B cell (primary cell): ENCODE data around the gene EMP1. TPM values are rescaled to one million over a fixed set of nuclear protein-coding genes. Genes with fewer than 3 reads are reported as not detected.

Experiments used
- ATAC-seq: fragments of 200-7000 bp; cut with Tn5 transposase; one replicate; pipeline ENCODE4 v1.10.0; 2021; ENCODE audit warnings: low read depth, mild to moderate bottlenecking, moderate number of reproducible peaks, moderate library complexity
- CTCF ChIA-PET: fragments of 350-600 bp; sonication (Branson Sonifier 250); formaldehyde crosslinking; loops from one replicate; lab custom pipeline; 2021; ENCODE audit warnings: antibody characterized with exemption, inconsistent platforms; lab: Charles Lee
- POLR2A ChIA-PET: fragments of 350-600 bp; sonication (Branson Sonifier 250); formaldehyde crosslinking; loops from one replicate; lab custom pipeline; 2021; ENCODE audit warnings: antibody characterized with exemption; lab: Charles Lee
- DNase-seq: peaks from one replicate; pipeline ENCODE4 v3.0.0; 2013
- H2AFZ ChIP-seq: 2 replicates; pipeline ENCODE4 v1.6.1; 2012; ENCODE audit warnings: mild to moderate bottlenecking, low read depth, low read length; ENCODE audit not compliant: insufficient read depth, poor library complexity, severe bottlenecking
- H3K27ac ChIP-seq, 2 donors: 1 replicate in 1 of 2; 2 replicates in 1 of 2; pipeline ENCODE4 v1.5.1; 2012 to 2013; ENCODE audit warnings: low read length in 2 of 2, mild to moderate bottlenecking in 2 of 2, moderate library complexity in 1 of 2
- H3K27me3 ChIP-seq, 4 experiments: fragments of 200-600 bp in 1 of 4; sonication (generic) in 1 of 4; replicated peaks in 1 of 4; 1 replicate in 2 of 4; 2 replicates in 2 of 4; pipeline versions ENCODE4 v1.6.1 to v1.7.0; 2013 to 2016; ENCODE audit warnings: low read length in 3 of 4, mild to moderate bottlenecking in 2 of 4, mixed read lengths in 1 of 4, moderate library complexity in 1 of 4; ENCODE audit not compliant: insufficient read depth in 4 of 4, control insufficient read depth in 3 of 4; ENCODE audit errors: control extremely low read depth in 1 of 4
- H3K36me3 ChIP-seq, 2 experiments: replicated peaks in 1 of 2; 1 replicate in 1 of 2; 2 replicates in 1 of 2; pipeline versions ENCODE4 v1.6.1 to v1.7.1; 2013; ENCODE audit warnings: low read length in 1 of 2; ENCODE audit not compliant: insufficient read depth in 2 of 2, control insufficient read depth in 1 of 2; ENCODE audit errors: control extremely low read depth in 1 of 2, extremely low read depth in 1 of 2
- H3K4me1 ChIP-seq, 2 donors: fragments of 200-600 bp in 1 of 2; sonication (generic) in 1 of 2; 1 replicate in 1 of 2; 2 replicates in 1 of 2; pipeline versions ENCODE4 v1.5.1 to v1.6.1; 2013 to 2017; ENCODE audit warnings: low read length in 2 of 2; ENCODE audit not compliant: control insufficient read depth in 2 of 2, insufficient read depth in 2 of 2
- H3K4me2 ChIP-seq: replicated peaks from 2 replicates; pipeline ENCODE3; 2012; ENCODE audit warnings: mild to moderate bottlenecking, low read depth, low read length; ENCODE audit not compliant: poor library complexity, severe bottlenecking
- H3K4me3 ChIP-seq, 5 experiments: fragments of 200-600 bp in 1 of 5; sonication (generic) in 1 of 5; 1 replicate in 3 of 5; 2 replicates in 2 of 5; pipeline versions ENCODE4 v1.5.1 to v1.7.0; 2011 to 2016; ENCODE audit warnings: low read length in 4 of 5, mild to moderate bottlenecking in 4 of 5, low read depth in 2 of 5, control low read depth in 1 of 5, moderate library complexity in 1 of 5; ENCODE audit not compliant: insufficient read depth in 1 of 5; ENCODE audit errors: control extremely low read depth in 1 of 5, extremely low read depth in 1 of 5
- H3K79me2 ChIP-seq: fragments of 200-600 bp; sonication (generic); one replicate; pipeline ENCODE4 v1.6.0; 2016; ENCODE audit warnings: low read length; ENCODE audit not compliant: control insufficient read depth, insufficient read depth
- H3K9ac ChIP-seq: fragments of 200-600 bp; sonication (generic); 2 replicates; pipeline ENCODE4 v1.6.1; 2017; ENCODE audit warnings: mild to moderate bottlenecking, low read length, moderate library complexity
- H3K9me3 ChIP-seq, 3 donors: one replicate each; pipeline versions ENCODE4 v1.6.1 to v1.7.1; 2013; ENCODE audit warnings: low read length in 2 of 3; ENCODE audit not compliant: control insufficient read depth in 2 of 3, insufficient read depth in 1 of 3; ENCODE audit errors: control extremely low read depth in 1 of 3
- H4K20me1 ChIP-seq: 2 replicates; pipeline ENCODE4 v1.6.0; 2012; ENCODE audit warnings: mild to moderate bottlenecking, low read length; ENCODE audit not compliant: insufficient read depth, control insufficient read depth, poor library complexity, severe bottlenecking
- H3K27ac Mint-ChIP-seq: one replicate; pipeline ENCODE4 v1.8.0; 2021; ENCODE audit warnings: mixed read lengths
- H3K27me3 Mint-ChIP-seq: one replicate; pipeline ENCODE4 v1.8.0; 2021; ENCODE audit warnings: mixed read lengths
- H3K4me1 Mint-ChIP-seq: one replicate; pipeline ENCODE4 v1.8.0; 2021; ENCODE audit warnings: mixed read lengths
- H3K4me3 Mint-ChIP-seq: one replicate; pipeline ENCODE4 v1.8.0; 2021; ENCODE audit warnings: mixed read lengths
- H3K9me3 Mint-ChIP-seq: one replicate; pipeline ENCODE4 v1.8.0; 2022; ENCODE audit warnings: mixed read lengths; ENCODE audit not compliant: insufficient read depth
- CTCF ChIP-seq: fragments of 200-600 bp; IDR thresholded peaks from one replicate; pipeline ENCODE4 v1.8.0; 2022; ENCODE audit warnings: antibody characterized with exemption, mild to moderate bottlenecking
- EZH2 ChIP-seq: IDR thresholded peaks from 2 replicates; pipeline ENCODE4 v1.6.1; 2012; ENCODE audit warnings: borderline replicate concordance, low read depth, mild to moderate bottlenecking, moderate library complexity, low read length; ENCODE audit not compliant: insufficient read depth, poor library complexity, severe bottlenecking
- WGBS: methylation state at CpG from one replicate; pipeline ENCODE4 v1.1.5; 2013; ENCODE audit warnings: missing lambda C conversion rate; ENCODE audit not compliant: insufficient coverage; 5-methylcytosine and 5-hydroxymethylcytosine counted together
- intact Hi-C: fragments of 100-400 bp; cut with micrococcal nuclease; formaldehyde crosslinking; loops from one replicate; pipeline ENCODE4 v1.10.0; 2022
- polyA plus RNA-seq: library from polyadenylated mRNA; depleted of rRNA; stranded (reverse); fragments of >200 nt; gene quantifications from 2 replicates; pipeline ENCODE4 v1.2.3, GENCODE V29; 2012
- total RNA-seq, 2 donors: library from RNA; stranded (reverse); fragments of 120-200 nt in 1 of 2; gene quantifications; 1 replicate in 1 of 2; 2 replicates in 1 of 2; pipeline versions ENCODE4 v1.2.3 to v1.2.4, GENCODE V29; 2013 to 2022

The EMP1 gene
- total and polyA plus RNA-seq, 2 donors (not counting 1 experiment from before 2014, with no cell fraction given): 0.07 to 0.64 TPM

- POLR2A ChIA-PET: interaction anchor here (0.6 kb wide), 1 partner anchor 1164 kb away, joined by 3 read pairs; no protein-coding TSS in a partner anchor
- intact Hi-C loops: no loop called here
- Histone ChIP-seq H3K4me3 (no peak overlapping the region), H3K36me3 (no peaks in the 10 kb centered on the region), H4K20me1 (no peaks in the 10 kb centered on the region), H3K9me3 (no peaks in the 10 kb centered on the region), H3K79me2 (no peaks in the 10 kb centered on the region), H2AFZ (peak overlapping the region; percentile 34), H3K4me2 (peak overlapping the region; percentile 49), H3K27ac (no peak overlapping the region), H3K4me1 (peaks cover 4% of the 10 kb centered on the region in 2 donors), H3K27me3 (peaks cover 0 to 3% (median 0%) of the 10 kb centered on the region in 4 experiments), H3K9ac (no peak overlapping the region)
- no peak overlapping the region for H3K4me3 Mint-ChIP-seq
- no peaks in the 10 kb centered on the region for H3K9me3 Mint-ChIP-seq
- no peak overlapping the region for H3K27ac Mint-ChIP-seq
- H3K4me1 Mint-ChIP-seq: peaks cover 13% of the 10 kb centered on the region
- peaks cover 12% of the 10 kb centered on the region for H3K27me3 Mint-ChIP-seq
- CTCF ChIA-PET: no interaction called here
- peak; percentile 31 for DNase-seq
- ATAC-seq: peak; percentile 41
- WGBS: no CpG with 5 or more reads among the region's 3 CpGs
- TF ChIP-seq CTCF (no peak), EZH2 (no peak)
Measured at GRCh38 chr12:13154027-13154538, 42.4 kb upstream of the EMP1 start.

- ChIA-PET CTCF (no interaction called here), POLR2A (no interaction called here)
- DNase-seq (no peak), ATAC-seq (no peak)
- Mint-ChIP-seq H3K9me3 (no peaks in the 10 kb centered on the region), H3K27ac (no peak overlapping the region), H3K27me3 (peaks cover 4% of the 10 kb centered on the region), H3K4me1 (peaks cover 13% of the 10 kb centered on the region), H3K4me3 (no peak overlapping the region)
- H3K36me3 ChIP-seq: no peaks in the 10 kb centered on the region
- no peaks in the 10 kb centered on the region for H3K79me2 ChIP-seq
- TF ChIP-seq CTCF: no peak
- no peak for TF ChIP-seq EZH2
- intact Hi-C loops: no loop called here
- H3K4me2 ChIP-seq: no peak overlapping the region
- H3K4me1 ChIP-seq: peaks cover 4% of the 10 kb centered on the region in 2 donors
- H4K20me1 ChIP-seq: no peaks in the 10 kb centered on the region
- no peaks in the 10 kb centered on the region for H3K27me3 ChIP-seq
- H3K27ac ChIP-seq: no peak overlapping the region
- H3K9me3 ChIP-seq: no peaks in the 10 kb centered on the region
- H3K9ac ChIP-seq: no peak overlapping the region
- no peak overlapping the region for H2AFZ ChIP-seq
- H3K4me3 ChIP-seq: no peak overlapping the region
Measured at GRCh38 chr12:13154831-13155230, 41.7 kb upstream of the EMP1 start.
